ENCODE results near the gene PLEKHH2.

- TF ChIP-seq CTCF (IDR thresholded peaks at IDR 0.05) (no peak), POLR2A (IDR thresholded peaks at IDR 0.05) (no peak)
These were observed 121.7 kb downstream of the PLEKHH2 start for GRCh38 chr2:43758739-43759138.

Measured in adrenal gland (tissue), 5 donors.